Coronary artery (tissue), 2 donors: ENCODE results near the gene HNRNPDL.

ENCODE experiments used
- DNase-seq: peaks from one replicate; pipeline ENCODE4 v3.0.0-alpha.2; 2017; ENCODE audit warnings: low spot score
- H3K27ac ChIP-seq, 2 donors: fragments of 200-600 bp; sonication (generic); one replicate each; pipeline ENCODE4 v1.5.1; 2016 to 2019
- H3K4me3 ChIP-seq: fragments of 200-600 bp; sonication (generic); 2 replicates; pipeline ENCODE4 v1.5.1; 2016; ENCODE audit warnings: mild to moderate bottlenecking, moderate library complexity
- CTCF ChIP-seq: fragments of 200-600 bp; sonication (generic); IDR thresholded peaks from one replicate; pipeline ENCODE4 v1.5.1; 2019; ENCODE audit warnings: antibody characterized with exemption

HNRNPDL gene

GRCh38 chr4:82432596-82432995, 2.3 kb upstream of the HNRNPDL start:
- no peak for DNase-seq
- no peak overlapping the region for H3K4me3 ChIP-seq
- TF ChIP-seq CTCF = no peak
- H3K27ac ChIP-seq = no peak overlapping the region

GRCh38 chr4:82431831-82432230, 1.6 kb upstream of the HNRNPDL start:
- no peak overlapping the region for H3K4me3 ChIP-seq
- H3K27ac ChIP-seq = no peak overlapping the region
- TF ChIP-seq CTCF = no peak
- DNase-seq = no peak

DNA sequence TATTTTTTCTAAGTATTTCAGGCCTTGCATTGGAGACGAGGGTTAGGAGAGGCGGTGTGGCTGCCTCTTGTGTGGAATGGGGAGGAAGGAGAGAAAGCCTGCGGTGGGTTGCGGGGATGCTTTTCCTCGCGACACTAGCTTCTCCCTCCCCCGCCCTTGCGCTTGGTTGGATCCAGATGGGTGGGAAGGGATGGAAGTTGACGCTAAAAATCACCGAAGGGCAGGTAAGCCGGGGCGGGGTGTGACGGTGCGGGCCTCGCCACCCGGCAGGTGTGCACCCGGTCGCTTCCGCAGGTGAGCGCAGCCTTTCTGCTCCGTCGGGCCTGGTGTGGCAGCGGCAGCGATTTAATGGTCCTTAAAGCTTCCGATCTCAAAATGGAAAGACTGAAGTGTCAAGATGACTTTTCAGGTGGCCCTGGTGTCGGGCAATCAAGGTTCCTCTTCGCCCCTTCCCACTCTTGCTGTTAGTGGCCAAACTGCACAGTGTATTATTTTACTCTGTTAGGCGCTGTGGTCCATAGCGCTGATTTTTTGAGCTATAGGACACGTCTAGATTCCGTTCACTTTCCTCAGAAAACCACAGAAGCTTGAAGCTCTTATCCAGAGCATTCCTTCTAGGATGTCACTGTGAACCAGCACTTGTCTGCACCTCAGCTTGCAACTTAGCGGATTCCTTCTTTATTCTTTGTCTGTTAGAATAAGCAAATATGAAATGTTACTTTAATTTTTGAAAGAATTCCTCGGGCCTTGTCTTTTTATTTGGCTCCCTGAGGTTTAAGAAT, 893 bp upstream of the HNRNPDL start:
- Histone ChIP-seq H3K27ac (peak overlapping the region; percentile 86 to 98), H3K4me3 (peak overlapping the region; percentile 97)
- TF ChIP-seq CTCF = no peak
- DNase-seq = no peak

- H3K27ac ChIP-seq = peak overlapping the region; percentile 86 to 98
- peak overlapping the region; percentile 97 for H3K4me3 ChIP-seq
- DNase-seq = no peak
- no peak for TF ChIP-seq CTCF
Measured at GRCh38 chr4:82429728-82430192, 502 bp downstream of the HNRNPDL start.

DNA sequence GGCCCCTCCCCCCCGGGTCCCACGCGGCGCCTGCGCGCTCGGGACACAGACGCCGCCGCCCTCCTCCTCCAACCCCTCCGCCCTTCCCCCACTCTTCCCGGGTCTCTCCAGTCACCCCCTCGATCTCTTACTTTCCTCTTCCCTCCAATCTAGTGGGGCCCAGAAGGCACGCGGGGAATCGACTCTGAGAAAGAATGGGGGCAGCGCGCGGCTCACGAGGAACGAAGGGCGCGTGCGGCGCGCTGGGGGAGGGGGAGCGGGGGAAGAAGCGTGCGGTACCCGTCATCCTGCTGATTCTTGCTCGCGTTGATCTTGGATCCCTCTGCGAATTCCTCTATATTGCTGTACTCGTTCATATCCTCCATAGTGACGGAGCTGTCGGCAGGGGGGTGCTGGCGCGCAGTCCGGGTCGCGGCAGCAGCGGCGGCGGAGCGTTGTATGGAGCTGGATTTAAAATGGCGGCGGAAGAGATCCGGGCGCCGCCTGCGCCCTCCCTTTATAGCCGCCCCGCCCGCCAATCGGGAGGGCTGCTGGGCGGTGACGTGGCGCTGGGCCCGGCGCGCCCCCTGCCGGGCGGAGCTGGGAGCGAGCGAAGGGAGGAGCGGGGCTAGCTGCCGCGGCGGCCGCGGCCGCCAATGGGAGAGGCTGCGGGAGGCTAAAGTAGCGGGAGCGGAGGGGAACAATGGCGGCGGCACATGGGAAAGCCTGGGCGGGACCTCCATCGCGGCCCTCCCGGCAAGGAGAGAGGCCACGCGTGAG, 1.1 kb downstream of the HNRNPDL start:
- peak; percentile 84 for TF ChIP-seq CTCF
- peak; percentile 94 for DNase-seq
- peak overlapping the region; percentile 97 for H3K4me3 ChIP-seq
- H3K27ac ChIP-seq = peak overlapping the region; percentile 86 to 98

DNA sequence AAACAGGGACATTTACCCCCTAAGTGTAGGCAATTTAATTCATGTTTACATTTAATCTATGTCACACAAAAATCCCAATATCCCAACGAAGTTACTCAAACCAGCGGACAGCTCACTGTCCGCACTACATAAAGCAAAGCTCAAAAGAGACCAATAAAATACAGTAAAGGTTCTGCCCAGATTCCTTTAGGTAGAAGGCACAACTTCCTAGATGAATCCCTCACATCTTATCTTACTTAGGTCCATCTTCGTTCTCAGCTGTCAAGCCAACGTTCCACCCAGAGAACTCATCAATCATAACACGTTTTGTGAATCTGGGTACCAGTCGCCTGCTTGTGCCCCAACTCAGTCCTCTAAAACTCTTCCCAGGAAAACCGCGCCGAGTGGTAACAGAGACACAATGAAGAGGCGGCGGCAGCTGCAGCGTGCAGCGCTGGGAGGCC, 1.7 kb downstream of the HNRNPDL start:
- DNase-seq = no peak
- TF ChIP-seq CTCF = no peak
- H3K4me3 ChIP-seq = peak overlapping the region; percentile 97
- H3K27ac ChIP-seq = peak overlapping the region; percentile 86 to 98
